GM18499 (cell line): ENCODE results near the gene CLEC2L.

ENCODE experiments used
- ATAC-seq: cut with Tn5 transposase; IDR thresholded peaks from one replicate; pipeline ENCODE4 v1.9.1; 2021; ENCODE audit warnings: moderate number of reproducible peaks; ENCODE audit not compliant: insufficient read depth, unreplicated experiment

The CLEC2L gene

DNA sequence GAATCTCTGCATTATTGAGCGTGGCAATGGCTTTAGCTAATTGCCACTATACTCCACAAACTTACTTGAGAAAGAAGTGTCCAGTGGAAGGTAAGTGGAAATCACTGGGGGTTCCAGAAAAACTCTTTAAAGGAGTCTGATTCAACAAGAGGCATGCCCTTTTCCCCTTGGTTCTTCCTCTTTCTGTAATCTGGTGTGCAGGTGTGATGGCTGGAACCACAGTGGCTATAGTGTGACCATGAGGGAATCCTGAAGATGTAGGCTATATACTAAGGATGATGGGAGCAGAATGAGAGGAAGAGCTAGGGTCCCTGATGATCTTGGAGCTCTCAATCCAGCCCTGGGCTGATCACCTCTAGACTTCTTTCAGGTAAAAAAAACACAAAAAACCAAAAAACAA is 2.0 kb upstream of the CLEC2L start:
- ATAC-seq = no peak

- no peak for ATAC-seq
These were observed 671 bp upstream of the CLEC2L start for GRCh38 chr7:139522830-139523198.

DNA sequence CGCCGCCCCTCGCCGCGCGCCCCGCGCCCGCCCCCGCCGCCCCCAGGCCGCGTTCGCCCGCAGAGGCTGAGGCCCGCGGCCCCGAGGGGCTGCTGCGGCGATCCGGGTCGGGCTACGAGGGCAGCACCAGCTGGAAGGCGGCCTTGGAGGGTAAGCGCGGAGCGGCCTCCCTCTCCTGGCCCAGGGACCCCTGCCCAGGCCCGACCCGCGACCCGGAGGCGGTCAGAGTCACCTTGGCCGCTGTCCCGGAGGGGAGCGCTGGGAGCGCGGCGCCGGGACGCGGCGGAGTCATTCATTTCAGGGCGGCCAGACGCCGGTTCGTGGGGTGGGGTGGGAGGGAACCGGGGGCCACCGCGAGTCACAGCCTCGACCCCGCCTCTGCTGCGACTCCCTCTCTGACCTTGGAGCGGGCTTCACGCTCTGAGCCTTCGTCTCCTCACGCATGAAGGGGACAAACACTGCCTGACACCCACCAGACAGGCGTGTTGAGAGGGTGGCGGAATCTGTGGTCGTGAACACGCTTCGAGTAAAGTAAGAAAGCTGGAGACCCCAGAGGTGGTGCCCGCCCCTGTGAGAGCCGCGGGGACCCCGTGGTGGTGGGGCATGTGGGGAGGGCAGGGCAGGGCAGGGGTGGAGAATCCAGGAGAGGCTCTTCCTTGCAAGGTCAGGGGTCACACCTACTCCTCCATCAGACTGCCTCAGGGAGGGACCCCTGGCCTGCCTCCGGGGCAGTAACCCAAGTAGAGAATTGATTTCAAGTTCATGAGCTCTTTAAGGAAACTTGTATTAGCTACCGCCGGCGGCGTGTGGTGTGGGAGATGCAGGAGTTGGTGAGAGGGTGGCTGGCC is 707 bp downstream of the CLEC2L start:
- ATAC-seq = no peak

DNA sequence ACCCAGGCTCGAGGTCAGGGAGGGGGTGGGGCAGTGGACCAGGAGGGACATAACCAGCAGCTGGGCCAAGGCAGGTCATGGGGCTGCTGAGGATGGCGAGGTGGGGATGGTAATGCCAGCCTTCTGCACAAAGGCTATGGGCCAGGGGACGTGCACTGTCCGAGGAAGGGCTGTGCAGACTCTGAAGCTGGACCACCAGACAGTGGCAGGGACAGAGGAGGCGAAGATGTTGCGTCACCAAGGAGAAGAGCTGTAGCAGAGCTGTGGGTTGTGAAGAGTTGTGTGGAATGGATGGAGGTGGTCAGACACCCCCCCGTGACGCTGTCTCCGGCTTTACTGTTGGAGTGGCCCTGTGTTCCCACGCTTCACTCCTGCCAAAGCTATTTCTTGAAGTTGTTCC is 1.8 kb downstream of the CLEC2L start:
- no peak for ATAC-seq

GRCh38 chr7:139525750-139526149 is 2.3 kb downstream of the CLEC2L start:
- no peak for ATAC-seq

DNA sequence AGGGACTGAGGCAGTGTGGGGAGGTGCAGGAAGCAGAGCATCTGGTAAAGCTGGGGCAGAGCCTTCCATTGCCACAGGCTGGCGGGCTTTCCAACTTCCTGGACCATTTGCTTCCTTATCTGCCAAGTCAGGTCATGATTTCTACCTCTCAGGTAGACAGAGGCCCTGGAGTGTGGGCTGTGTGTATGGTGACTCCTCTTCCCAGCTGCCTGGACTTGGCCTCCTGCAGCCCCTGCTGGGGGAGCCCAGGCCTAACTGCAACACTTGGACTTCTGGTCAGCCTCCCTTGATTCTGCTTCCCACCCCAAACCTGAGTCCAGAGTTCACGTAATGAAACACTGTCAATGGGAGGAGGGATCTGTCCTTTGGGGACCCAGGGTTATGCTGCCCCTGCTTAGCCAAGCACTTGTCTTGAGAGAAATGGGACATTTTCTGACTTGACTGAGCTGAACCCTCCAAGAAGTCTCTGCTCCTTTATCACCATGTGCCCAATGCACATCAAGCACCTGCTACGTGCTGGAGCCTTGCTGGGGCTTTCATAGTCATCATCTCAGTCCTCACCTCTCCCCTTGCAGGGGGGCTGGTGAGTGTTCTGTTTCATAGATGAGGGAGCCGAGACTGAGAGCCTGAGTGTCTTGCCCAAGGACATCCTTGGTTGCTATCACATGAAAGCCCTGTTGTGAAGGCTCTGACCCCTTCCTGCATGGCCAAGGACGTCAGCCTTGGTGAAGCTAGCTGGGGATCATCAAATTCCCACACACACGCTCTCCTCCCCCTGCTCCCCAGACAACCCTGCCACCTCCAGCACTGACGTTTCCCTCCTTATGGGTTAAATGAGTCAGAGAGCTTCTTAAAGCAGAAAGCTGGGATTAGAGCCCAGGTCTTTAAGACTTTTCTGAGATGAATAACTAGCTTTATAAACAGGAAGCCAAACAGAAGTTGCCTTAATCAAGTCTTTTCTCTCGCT is 3.4 kb downstream of the CLEC2L start:
- no peak for ATAC-seq

- ATAC-seq = no peak
These were observed 7.6 kb downstream of the CLEC2L start for GRCh38 chr7:139531094-139531493.

DNA sequence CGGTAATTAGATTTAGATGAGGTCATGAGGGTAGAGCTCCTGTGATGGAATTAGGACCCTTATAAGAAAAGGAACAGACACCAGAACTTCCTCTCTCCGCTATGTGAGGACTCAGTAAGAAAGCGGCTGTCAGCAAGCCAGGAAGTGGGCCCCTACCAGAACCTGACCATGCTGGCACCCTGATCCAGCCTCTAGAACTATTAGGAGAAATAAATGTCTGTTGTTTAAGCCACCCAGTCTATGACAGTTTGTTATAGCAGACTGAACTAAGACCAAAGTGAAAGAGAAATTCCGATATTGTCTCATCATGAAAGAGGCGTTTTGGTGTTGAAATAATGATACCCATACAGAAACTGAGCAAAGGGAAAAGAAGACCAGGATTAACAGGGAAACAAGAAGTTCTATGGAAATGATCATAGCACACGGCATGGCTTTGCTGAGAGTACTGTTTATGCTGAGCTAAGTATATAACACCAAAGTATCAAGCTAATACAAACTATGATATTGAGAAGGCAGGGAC is 9.2 kb downstream of the CLEC2L start:
- no peak for ATAC-seq

DNA sequence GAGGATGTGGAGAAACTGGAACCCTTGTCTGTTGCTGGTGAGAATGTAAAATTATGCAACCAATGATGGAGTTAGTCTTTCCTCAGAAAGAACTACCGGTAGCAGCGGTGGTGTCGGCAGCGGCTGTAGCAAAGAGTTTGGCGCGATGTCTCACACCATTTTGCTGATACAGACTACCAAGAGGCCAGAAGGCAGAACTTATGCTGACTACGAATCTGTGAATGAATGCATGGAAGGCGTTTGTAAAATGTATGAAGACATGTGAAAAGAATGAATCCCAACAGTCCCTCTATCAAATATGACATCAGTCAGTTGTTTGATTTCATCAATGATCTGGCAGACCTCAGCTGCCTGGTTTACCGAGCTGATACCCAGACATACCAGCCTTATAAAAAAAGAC is 10.6 kb downstream of the CLEC2L start:
- no peak for ATAC-seq

DNA sequence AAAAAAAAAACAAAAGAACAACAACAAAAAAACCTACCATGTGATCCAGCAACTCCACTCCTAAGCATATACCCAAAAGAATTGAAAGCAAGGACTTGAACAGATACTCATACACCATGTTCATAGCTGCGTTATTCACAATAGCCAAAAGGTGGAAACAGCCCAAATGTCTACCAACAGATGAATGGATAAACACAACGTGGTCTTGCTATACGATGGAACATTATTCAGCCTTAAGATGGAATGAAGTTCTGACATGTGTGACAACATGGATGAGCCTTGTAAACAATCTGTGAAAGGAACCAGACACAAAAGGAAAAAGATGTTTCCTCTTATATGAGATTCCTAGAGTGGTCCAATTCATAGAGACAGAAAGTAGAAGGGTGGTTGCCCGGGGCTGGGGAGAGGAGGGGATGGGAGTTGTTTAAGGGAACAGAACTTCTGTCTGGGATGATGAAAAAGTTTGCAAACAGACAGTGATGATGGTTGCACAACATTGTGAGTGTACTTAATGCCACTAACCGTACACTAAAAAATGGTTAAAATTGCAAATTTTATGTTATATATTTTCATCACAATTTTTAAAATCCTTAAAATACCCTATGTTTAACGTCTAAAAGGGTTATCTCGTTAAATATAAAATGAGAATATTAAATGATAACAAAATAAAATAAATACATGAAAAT is 11.6 kb downstream of the CLEC2L start:
- no peak for ATAC-seq

DNA sequence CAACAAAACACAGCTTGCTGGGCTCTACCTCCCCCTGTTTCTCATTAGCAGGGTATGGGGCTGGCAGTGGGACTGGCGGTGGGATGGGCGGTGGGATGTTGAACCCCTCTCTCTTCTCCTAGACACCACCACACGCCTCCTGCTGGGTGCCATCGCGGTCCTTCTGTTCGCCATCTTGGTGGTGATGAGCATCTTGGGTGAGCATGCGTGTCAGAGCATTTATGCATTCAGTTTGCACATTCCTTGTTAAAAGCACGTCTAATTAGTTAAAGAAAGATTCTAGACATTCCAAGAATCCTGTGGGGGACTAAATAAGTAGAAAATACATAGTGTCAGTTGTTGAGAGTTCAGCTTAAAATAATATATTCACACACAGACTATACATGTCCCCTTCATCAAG is 12.7 kb downstream of the CLEC2L start:
- no peak for ATAC-seq

- ATAC-seq = no peak
These were observed 15.6 kb downstream of the CLEC2L start for GRCh38 chr7:139538881-139539635.

GRCh38 chr7:139540203-139540602 is 16.7 kb downstream of the CLEC2L start:
- ATAC-seq = no peak

DNA sequence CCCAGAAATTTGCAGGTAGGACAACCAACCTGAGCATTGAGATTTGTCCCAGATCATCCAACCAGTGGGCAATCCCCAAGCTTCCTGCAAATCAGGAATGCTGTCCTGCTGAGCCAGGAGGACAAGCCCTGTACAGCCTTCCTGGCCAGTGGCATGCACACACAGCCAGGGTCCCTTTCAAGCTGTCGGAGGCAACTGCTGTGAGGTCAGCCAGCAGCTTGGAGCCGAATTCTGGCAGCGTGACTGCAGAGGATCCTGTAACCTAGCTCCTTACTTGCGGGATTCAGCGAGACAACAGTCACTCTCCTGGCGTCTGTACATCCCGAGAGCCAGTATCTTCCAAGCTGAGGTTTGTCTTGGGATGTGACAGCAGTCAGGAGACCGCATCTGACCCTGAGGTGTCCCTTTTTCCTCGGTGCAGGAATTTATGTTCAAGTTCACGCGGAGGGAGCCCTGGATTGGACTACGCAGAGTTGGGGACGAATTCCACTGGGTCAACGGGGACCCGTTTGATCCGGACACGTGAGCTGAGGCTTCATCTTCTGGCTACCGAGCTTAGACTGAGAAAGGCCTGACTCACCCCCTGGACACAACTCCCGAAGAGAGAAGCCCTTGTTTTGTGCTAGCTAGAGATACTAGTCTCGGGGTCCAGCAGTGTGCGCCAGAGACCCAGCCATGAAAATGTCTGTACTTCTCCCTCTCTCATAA is 18.3 kb downstream of the CLEC2L start:
- ATAC-seq = no peak

DNA sequence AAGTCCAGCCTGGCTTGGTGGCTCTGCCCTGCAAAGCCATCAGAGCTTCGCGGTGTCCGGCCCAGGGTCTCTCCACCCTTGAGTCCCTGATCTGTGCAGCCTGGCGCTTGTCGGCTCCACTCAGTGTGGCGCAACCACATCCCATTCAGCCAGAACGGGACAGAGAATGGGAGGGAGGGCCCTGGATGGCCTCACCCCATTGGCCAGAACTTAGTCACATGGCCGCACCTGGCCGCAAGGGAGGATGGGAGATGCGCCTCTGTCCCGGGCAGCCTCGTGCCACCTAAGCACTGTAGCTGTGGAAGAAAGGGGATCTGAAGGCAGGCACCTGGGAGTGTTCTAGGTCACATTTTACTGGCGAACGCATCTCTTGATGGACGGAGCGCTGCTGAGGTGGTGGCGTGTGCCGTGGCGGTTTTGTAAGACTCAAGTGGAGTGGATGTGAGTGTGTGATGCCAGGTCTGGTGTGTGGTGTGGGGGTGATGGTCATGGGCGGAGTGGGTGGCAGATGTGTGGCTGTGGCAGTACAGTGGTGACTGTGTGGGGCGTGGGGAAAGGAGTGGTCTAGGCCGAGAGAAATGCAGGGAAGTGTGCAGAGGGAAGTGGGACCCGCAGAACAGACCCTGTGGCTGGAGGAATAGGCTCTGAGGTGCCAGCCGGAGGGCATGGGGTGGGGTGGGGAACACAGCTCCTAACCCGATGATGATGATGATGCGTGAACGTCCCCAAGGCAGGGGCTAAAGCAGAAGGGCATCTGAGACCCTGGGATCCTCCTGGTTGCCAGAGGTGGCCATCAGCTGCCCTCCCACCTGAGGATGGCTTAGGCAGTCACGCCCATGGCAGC is 19.0 kb downstream of the CLEC2L start:
- ATAC-seq = no peak

DNA sequence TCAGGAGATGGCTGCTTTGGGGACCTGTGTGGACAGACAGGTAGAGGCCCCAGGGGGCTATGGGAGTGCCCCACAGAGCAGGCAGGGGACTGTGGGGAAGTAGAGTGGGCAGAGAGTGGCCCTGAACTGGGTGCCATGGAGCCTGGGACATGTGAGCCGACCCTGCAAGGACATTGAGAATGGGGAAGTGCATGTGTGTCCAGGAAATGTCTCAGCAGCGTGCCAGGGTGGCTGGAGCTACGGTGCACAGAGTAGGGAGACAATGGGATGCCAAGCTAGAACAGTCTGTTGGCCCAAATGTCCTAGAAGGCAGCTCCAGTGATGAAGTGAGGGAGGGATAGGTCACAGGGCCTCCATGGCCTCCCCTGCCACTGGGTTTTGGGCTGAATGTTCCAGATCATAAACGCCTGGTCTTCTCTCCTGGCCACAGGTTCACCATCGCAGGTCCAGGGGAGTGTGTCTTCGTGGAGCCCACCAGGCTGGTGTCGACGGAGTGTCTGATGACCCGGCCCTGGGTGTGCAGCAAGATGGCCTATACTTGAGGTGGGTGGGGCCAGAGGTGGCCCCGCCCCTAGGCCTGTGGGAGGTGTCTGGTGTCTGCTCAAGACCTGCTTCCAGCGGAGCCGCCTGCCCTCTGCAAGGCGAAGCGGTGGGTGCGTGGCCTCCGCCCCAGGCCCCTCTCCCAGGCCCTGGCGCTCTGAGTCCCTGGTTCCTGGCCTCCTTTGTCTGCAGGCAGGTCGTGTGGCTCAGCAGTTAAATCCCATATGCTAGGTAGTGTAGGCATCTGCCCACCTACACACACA is 20.5 kb downstream of the CLEC2L start:
- ATAC-seq = no peak

DNA sequence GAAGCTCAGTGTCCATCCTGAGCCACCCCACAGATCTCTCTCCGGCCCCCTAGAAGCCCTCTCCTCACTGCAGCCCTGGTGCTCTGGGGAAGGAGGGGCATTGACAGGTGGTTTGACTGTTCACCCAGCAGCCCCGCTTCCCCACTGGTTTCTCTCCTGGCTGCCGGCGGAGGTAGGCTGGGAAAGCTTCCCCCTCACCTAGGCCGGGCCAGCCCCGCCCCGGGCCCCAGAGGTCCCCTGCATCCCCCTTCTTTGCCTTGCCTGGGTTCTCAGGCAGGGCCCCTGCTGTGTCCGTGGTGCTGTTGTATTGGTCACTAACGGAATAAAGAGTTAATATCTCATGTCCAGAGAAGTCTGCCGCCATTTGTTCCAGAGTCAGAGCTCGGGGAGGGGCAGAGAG is 21.2 kb downstream of the CLEC2L start:
- no peak for ATAC-seq
